Transverse colon (tissue), 4 donors: Measurements from ENCODE around the gene TROAP. TPM values are rescaled to one million over a fixed set of nuclear protein-coding genes. Genes with fewer than 3 reads are reported as not detected.
"Not testable (repeated sequence)": the region's sequence is repeated elsewhere in the genome, so short reads cannot be mapped to it uniquely, and the experiment has no call there.

Experiments used
- DNase-seq: peaks from one replicate; pipeline ENCODE4 v3.0.0-alpha.2; 2019
- H3K27ac ChIP-seq, 4 donors: fragments of 200-600 bp; sonication (generic); 2 replicates each; pipeline ENCODE4 v1.5.1; 2016 to 2018; ENCODE audit warnings: inconsistent platforms in 4 of 4
- H3K27me3 ChIP-seq: fragments of 200-600 bp; sonication (generic); 2 replicates; pipeline ENCODE4 v1.5.1; 2017; ENCODE audit warnings: inconsistent platforms
- H3K36me3 ChIP-seq, 4 donors: fragments of 200-600 bp; sonication (generic); 2 replicates each; pipeline ENCODE4 v1.5.1; 2017 to 2019; ENCODE audit warnings: inconsistent platforms in 4 of 4
- H3K4me1 ChIP-seq, 4 donors: fragments of 200-600 bp; sonication (generic); 2 replicates each; pipeline ENCODE4 v1.5.1; 2017 to 2020; ENCODE audit warnings: inconsistent platforms in 4 of 4
- H3K4me3 ChIP-seq, 4 donors: fragments of 200-600 bp; sonication (generic); 1 replicate in 1 of 4; 2 replicates in 3 of 4; pipeline versions ENCODE4 v1.5.1 to v1.6.1; 2017 to 2019; ENCODE audit warnings: inconsistent platforms in 4 of 4
- H3K9me3 ChIP-seq, 2 donors: fragments of 200-600 bp; sonication (generic); 2 replicates each; pipeline ENCODE4 v1.5.1; 2017 to 2019; ENCODE audit warnings: inconsistent platforms in 2 of 2
- EP300 ChIP-seq: sonication (generic); formaldehyde crosslinking; IDR thresholded peaks from one replicate; pipeline ENCODE4 v1.6.1; 2017; ENCODE audit warnings: antibody characterized with exemption, low read depth
- POLR2A ChIP-seq: fragments of 450-650 bp; IDR thresholded peaks from one replicate; pipeline ENCODE4 v1.6.1; 2016; ENCODE audit warnings: antibody characterized with exemption, mild to moderate bottlenecking, moderate library complexity
- POLR2AphosphoS5 ChIP-seq, 3 donors: sonication (generic); formaldehyde crosslinking; IDR thresholded peaks; one replicate each; pipeline ENCODE4 v1.6.1; 2016; ENCODE audit warnings: antibody characterized with exemption in 3 of 3
- WGBS, 2 donors: methylation state at CpG; one replicate each; pipeline ENCODE4 v1.1.5; 2018; ENCODE audit warnings: low coverage in 1 of 2; 5-methylcytosine and 5-hydroxymethylcytosine counted together
- in situ Hi-C, 4 donors: fragments of 200-750 bp; cut with MboI; loops; one replicate each; pipeline versions ENCODE4 v1.15.0 to v1.15.1; 2017; ENCODE audit warnings: low sequenced_read_pairs in 3 of 4, low pct_ligation_motif_present in 1 of 4, low pct_unique_long_range_greater_than_20kb in 1 of 4
- intact Hi-C: fragments of 100-400 bp; cut with DNase I; formaldehyde crosslinking; loops from one replicate; pipeline ENCODE4 v1.15.1; 2023; ENCODE audit warnings: low total_unique reads
- total RNA-seq, 4 donors: library from RNA; depleted of rRNA; stranded (reverse); fragments of >200 nt; gene quantifications; one replicate each; pipeline ENCODE4 v1.1.0, GENCODE V29; 2016
- TF ChIP-seq, protein P1 (sequence below), 5 experiments: fragments of 200-600 bp in 3 of 5; fragments of 450-650 bp in 2 of 5; sonication (generic) in 3 of 5; IDR thresholded peaks; 1 replicate in 2 of 5; 2 replicates in 3 of 5; pipeline ENCODE4 v1.5.1; 2016 to 2017; ENCODE audit warnings: antibody characterized with exemption in 5 of 5, inconsistent platforms in 3 of 5, mild to moderate bottlenecking in 2 of 5, moderate library complexity in 1 of 5

TROAP gene
- total RNA-seq, 4 donors from 2014 or later, result 1.1 to 100 (median 2.7) TPM

GRCh38 chr12:49369411-49370145, 46.5 kb downstream of the TROAP start:
- Histone ChIP-seq H3K27ac (peak overlapping the region; percentile 15 to 99 (median 46)), H3K4me3 (no peak overlapping the region), H3K4me1 (peaks cover 9 to 28% (median 23%) of the 10 kb centered on the region in 4 donors), H3K27me3 (no peaks in the 10 kb centered on the region), H3K9me3 (no peaks in the 10 kb centered on the region), H3K36me3 (no peaks in the 10 kb centered on the region)
- DNase-seq, result peak; percentile 63
- WGBS, 2 donors, result 30 to 44% methylated on average over 5 to 6 of the region's 6 CpGs
- intact Hi-C loops, result no loop called here
- no peak for TF ChIP-seq POLR2AphosphoS5 (IDR thresholded peaks at IDR 0.05)
- TF ChIP-seq, protein P1, sequence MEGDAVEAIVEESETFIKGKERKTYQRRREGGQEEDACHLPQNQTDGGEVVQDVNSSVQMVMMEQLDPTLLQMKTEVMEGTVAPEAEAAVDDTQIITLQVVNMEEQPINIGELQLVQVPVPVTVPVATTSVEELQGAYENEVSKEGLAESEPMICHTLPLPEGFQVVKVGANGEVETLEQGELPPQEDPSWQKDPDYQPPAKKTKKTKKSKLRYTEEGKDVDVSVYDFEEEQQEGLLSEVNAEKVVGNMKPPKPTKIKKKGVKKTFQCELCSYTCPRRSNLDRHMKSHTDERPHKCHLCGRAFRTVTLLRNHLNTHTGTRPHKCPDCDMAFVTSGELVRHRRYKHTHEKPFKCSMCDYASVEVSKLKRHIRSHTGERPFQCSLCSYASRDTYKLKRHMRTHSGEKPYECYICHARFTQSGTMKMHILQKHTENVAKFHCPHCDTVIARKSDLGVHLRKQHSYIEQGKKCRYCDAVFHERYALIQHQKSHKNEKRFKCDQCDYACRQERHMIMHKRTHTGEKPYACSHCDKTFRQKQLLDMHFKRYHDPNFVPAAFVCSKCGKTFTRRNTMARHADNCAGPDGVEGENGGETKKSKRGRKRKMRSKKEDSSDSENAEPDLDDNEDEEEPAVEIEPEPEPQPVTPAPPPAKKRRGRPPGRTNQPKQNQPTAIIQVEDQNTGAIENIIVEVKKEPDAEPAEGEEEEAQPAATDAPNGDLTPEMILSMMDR (IDR thresholded peaks at IDR 0.05), result peak; percentile 20 to 50 (median 34)
- in situ Hi-C loops, result loop anchor here in 1 of 4 donors (5.0 kb wide), 1 partner anchor 138 kb away; no protein-coding TSS in a partner anchor

DNA sequence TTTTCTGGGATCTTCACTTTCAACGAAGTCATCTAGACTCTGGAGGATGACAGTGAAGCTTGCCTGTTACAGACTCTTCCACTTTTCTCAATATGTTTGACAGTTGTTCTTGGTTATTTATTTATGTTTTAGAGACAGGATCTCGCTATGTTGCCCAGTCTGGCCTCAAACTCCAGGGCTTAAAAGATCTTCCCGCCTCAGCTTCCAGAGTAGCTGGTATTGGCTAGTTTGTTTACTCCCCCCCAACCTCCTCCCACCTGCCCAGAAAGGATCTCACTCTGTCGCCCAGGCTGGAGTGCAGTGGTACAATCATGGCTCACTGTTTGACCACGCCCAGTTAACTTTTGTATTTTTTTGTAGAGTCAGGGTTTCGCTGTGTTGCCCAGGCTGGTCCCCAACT, 47.5 kb downstream of the TROAP start:
- Histone ChIP-seq H3K4me3 (no peak overlapping the region), H3K9me3 (no peaks in the 10 kb centered on the region), H3K4me1 (peaks cover 9 to 28% (median 23%) of the 10 kb centered on the region in 4 donors), H3K27ac (peak overlapping the region in 1 of 4 donors; percentile 99), H3K36me3 (no peaks in the 10 kb centered on the region), H3K27me3 (no peaks in the 10 kb centered on the region)
- TF ChIP-seq POLR2AphosphoS5 (IDR thresholded peaks at IDR 0.05), result no peak
- TF ChIP-seq EP300, result no peak
- TF ChIP-seq, protein P1 (IDR thresholded peaks at IDR 0.05), result no peak
- TF ChIP-seq POLR2A, result no peak
- DNase-seq, result no peak
- in situ Hi-C loops, result loop anchor here in 1 of 4 donors (5.0 kb wide), 1 partner anchor 137 kb away; no protein-coding TSS in a partner anchor
- intact Hi-C loops, result no loop called here
- WGBS, 2 donors, result 84 to 88% methylated on average over 6 of the region's 6 CpGs

DNA sequence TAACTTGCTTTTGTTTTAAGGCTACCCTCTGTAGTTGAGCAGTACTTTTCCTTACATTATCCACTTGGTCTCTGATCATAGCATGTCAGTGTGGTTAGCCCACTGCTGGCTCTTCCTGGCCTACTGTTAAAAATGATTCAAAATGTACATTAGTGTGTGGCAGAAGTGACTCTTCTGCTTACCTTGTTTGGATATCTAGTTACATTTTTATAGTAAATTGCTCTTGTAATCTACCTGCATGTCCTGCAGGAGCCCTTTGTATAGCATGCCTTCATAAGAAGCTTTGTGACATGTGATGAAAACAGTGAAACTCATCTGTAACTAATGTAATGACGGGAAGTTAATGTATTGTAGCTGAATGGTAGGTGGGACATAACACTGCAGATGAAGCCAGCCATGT, 52.4 kb downstream of the TROAP start:
- H3K4me1 ChIP-seq, result no peaks in the 10 kb centered on the region
- H3K27ac ChIP-seq, result no peak overlapping the region
- H3K9me3 ChIP-seq, result no peaks in the 10 kb centered on the region
- in situ Hi-C loops (no loop called here), intact Hi-C loops (no loop called here)
- no peak for DNase-seq
- no peaks in the 10 kb centered on the region for H3K27me3 ChIP-seq
- TF ChIP-seq, protein P1 (IDR thresholded peaks at IDR 0.05), result no peak
- TF ChIP-seq POLR2A, result no peak
- TF ChIP-seq POLR2AphosphoS5 (IDR thresholded peaks at IDR 0.05), result no peak
- TF ChIP-seq EP300, result no peak
- 83 to 100% methylated on average over 1 of the region's 1 CpG for WGBS, 2 donors
- no peak overlapping the region for H3K4me3 ChIP-seq
- H3K36me3 ChIP-seq, result no peaks in the 10 kb centered on the region

- Histone ChIP-seq H3K27me3 (no peaks in the 10 kb centered on the region), H3K4me1 (no peaks in the 10 kb centered on the region), H3K27ac (no peak overlapping the region), H3K4me3 (no peak overlapping the region), H3K36me3 (no peaks in the 10 kb centered on the region), H3K9me3 (no peaks in the 10 kb centered on the region)
- WGBS, 2 donors, result 73 to 79% methylated on average over 2 of the region's 2 CpGs
- intact Hi-C loops, result no loop called here
- TF ChIP-seq POLR2A (no peak), POLR2AphosphoS5 (IDR thresholded peaks at IDR 0.05) (no peak), EP300 (no peak)
- TF ChIP-seq, protein P1 (IDR thresholded peaks at IDR 0.05), result no peak
- in situ Hi-C loops, result no loop called here
- DNase-seq, result no peak
Measured at GRCh38 chr12:49377386-49377785, 54.3 kb downstream of the TROAP start.

DNA sequence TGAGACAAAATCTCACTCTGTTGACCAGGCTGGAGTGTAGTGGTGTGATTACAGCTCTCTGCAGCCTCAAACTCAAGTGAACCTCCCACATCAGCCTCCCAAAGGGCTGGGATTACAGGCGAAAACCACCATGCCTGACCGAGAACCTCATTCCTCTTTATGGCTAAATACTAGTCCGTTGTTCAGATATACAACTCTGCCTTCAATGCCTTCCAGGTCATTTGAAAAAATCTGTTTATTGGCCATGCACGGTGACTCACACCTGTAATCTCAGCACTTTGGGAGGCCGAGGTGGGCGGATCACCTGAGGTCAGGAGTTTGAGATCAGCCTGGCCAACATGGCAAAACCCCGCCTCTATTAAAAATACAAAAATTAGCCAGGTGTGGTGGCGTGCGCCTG, 57.1 kb downstream of the TROAP start:
- H3K4me1 ChIP-seq, H3K36me3 ChIP-seq, H3K27me3 ChIP-seq, DNase-seq, H3K27ac ChIP-seq, H3K4me3 ChIP-seq, intact Hi-C loops, in situ Hi-C loops, H3K9me3 ChIP-seq: not testable (repeated sequence)
- WGBS, 2 donors, result 79 to 93% methylated on average over 6 to 9 of the region's 9 CpGs
